Kidney tubule cell (primary cell): ENCODE measurements around the gene CDKN2AIP.

Experiments used
- DNase-seq: peaks from one replicate; pipeline ENCODE4 v3.0.0-alpha.2; 2018; ENCODE audit warnings: low spot score

Gene CDKN2AIP

DNA sequence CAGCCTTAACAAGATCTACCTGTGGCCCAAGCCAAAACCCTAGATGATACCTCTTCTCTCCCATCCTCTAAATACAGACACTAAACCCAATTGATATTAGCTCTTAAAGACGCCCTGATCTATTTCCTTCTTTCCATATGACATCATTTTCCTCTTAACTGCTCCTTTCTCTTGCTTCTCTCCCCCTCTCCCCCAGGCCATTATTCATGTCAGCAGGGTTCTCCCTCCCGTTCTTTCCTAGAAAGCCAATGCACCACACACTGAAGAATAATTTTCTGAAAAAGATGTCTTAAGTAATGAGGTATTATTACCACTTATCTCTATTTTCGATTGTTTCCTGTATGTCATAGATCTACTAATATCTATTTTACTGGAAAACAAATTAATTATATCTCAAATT is 50.7 kb downstream of the CDKN2AIP start:
- no peak for DNase-seq
